ENCODE measurements around the gene WNT3. TPM values are rescaled to one million over a fixed set of nuclear protein-coding genes. Genes with fewer than 3 reads are reported as not detected.

WNT3 gene
- total and polyA plus RNA-seq, 2 of the 8 experiments (the other 6 are each of a cell fraction or from before 2014, with no cell fraction given) = 0.56 to 2.0 TPM

DNA sequence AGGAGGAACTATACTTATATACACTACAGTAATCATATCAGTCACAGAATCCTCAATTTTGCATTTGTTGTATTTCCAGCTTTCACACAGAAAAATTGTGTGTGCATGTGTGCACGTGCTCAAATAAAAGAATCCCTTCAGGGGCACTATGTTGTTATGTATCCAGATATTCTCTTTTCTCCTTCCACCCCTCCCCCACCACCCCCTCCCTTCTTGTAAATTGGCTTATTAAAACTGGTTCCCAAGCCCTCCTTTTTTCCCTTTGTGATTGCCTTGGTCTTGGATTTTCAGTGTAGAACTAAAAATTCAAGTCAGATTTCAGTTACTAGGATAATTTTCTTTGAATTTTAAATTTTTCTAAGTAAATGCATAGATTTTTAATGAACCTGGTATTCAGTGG is 86.3 kb downstream of the WNT3 start:
- FAIRE-seq (no peak), DNase-seq (ENCODE audit: low read depth in 1 of 2, low spot score in 2 of 2) (no peak)
- Histone ChIP-seq H2BK5ac (ENCODE audit: low read depth, low read length) (no peak overlapping the region), H2BK120ac (replicated peaks; ENCODE audit: low read depth, low read length) (no peak overlapping the region), H3K36me3 (ENCODE audit: control insufficient read depth in 2 of 4, insufficient read depth in 4 of 4, low read length in 3 of 4) (no peaks in the 10 kb centered on the region), H3K18ac (ENCODE audit: extremely low read depth, low read length) (no peak overlapping the region), H3K79me1 (ENCODE audit: low read depth, low read length) (no peaks in the 10 kb centered on the region), H2BK20ac (ENCODE audit: low read length) (no peak overlapping the region), H2BK15ac (ENCODE audit: low read length) (no peak overlapping the region), H4K5ac (ENCODE audit: insufficient read length, low read depth, low read length) (no peak overlapping the region), H4K91ac (replicated peaks; ENCODE audit: insufficient read length, low read length) (no peak overlapping the region), H2BK12ac (ENCODE audit: low read depth, low read length) (no peak overlapping the region), H3K27ac (ENCODE audit: low read depth, low read length) (no peak overlapping the region), H4K20me1 (replicated peaks in 1 of 2; ENCODE audit: control insufficient read depth in 1 of 2, insufficient read depth in 2 of 2, low read length in 2 of 2) (no peaks in the 10 kb centered on the region), H3K4me2 (ENCODE audit: insufficient read depth in 1 of 2, low read depth in 2 of 2, low read length in 2 of 2) (peak overlapping the region; percentile 44 to 66; a peak in 3 of 4 replicates), H4K8ac (ENCODE audit: extremely low read depth, insufficient read depth, low read length) (no peak overlapping the region), H3K56ac (replicated peaks; ENCODE audit: insufficient read length, low read depth, low read length) (no peak overlapping the region), H3K23ac (ENCODE audit: insufficient read length) (no peak overlapping the region), H3K79me2 (ENCODE audit: control insufficient read depth in 1 of 2, insufficient read depth in 2 of 2, low read length in 2 of 2) (no peaks in the 10 kb centered on the region), H2AFZ (ENCODE audit: low read length) (no peak overlapping the region), H3K4ac (replicated peaks; ENCODE audit: insufficient read length, low read depth, low read length) (no peak overlapping the region), H3K23me2 (ENCODE audit: low read depth, low read length) (no peaks in the 10 kb centered on the region), H3K4me1 (replicated peaks in 1 of 4; ENCODE audit: control insufficient read depth in 3 of 4, insufficient read depth in 4 of 4, low read length in 3 of 4) (peaks cover 2 to 14% (median 4%) of the 10 kb centered on the region in 4 experiments), H3K27me3 (replicated peaks in 1 of 4; ENCODE audit: control insufficient read depth in 3 of 4, extremely low read depth in 1 of 4, insufficient read depth in 3 of 4, low read length in 3 of 4) (no peaks in the 10 kb centered on the region), H3K9ac (replicated peaks in 1 of 4; ENCODE audit: extremely low read depth in 1 of 4, low read depth in 3 of 4, low read length in 3 of 4) (no peak overlapping the region), H3K4me3 (ENCODE audit: extremely low read depth in 1 of 4, insufficient read depth in 2 of 4, low read depth in 3 of 4, low read length in 4 of 4) (peak overlapping the region in 1 of 4 experiments; percentile 46; a peak in 2 of 8 replicates), H3K14ac (ENCODE audit: insufficient read length) (no peak overlapping the region), H2AK5ac (ENCODE audit: low read depth, low read length) (no peak overlapping the region), H3K9me3 (ENCODE audit: insufficient read depth in 2 of 2, low read depth in 1 of 2, low read length in 1 of 2) (no peaks in the 10 kb centered on the region)
- no peak for TF ChIP-seq SIN3A (conservative IDR thresholded peaks at IDR 0.05 in 1 of 2, IDR thresholded peaks at IDR 0.05 in 1 of 2; ENCODE audit: low read depth in 1 of 2, low read length in 2 of 2)
- WGBS, 2 experiments (ENCODE audit: extremely low coverage in 1 of 2, insufficient coverage in 1 of 2, insufficient read length in 1 of 2, insufficient replicate concordance in 2 of 2, low coverage in 1 of 2, low lambda C conversion rate in 2 of 2, missing lambda C conversion rate in 1 of 2) = 50% methylated on average over 1 of the region's 1 CpG; no CpG with 5 or more reads in 1 of the 2 experiments
- CTCF ChIA-PET (ENCODE audit: partially characterized antibody) = interaction anchor here (0.8 to 1.8 kb wide), 2 partner anchors 32 to 52 kb away, joined by 4 to 7 read pairs; no protein-coding TSS in a partner anchor
- POLR2A ChIA-PET (ENCODE audit: partially characterized antibody) = interaction anchor here (1.2 kb wide), 1 partner anchor 14 kb away, joined by 3 read pairs; no protein-coding TSS in a partner anchor

Measured in H1 (cell line).